Heart right ventricle (tissue), 16 donors: ENCODE data around the gene OTOGL. TPM values are rescaled to one million over a fixed set of nuclear protein-coding genes. Genes with fewer than 3 reads are reported as not detected.

Experiments
- ATAC-seq, 8 donors: fragments of 200-7000 bp; cut with Tn5 transposase; one replicate each; pipeline ENCODE4 v1.9.1; 2020; ENCODE audit warnings: mild to moderate bottlenecking in 8 of 8, moderate library complexity in 8 of 8, moderate number of reproducible peaks in 1 of 8
- DNase-seq, 2 donors: peaks; one replicate each; pipeline ENCODE4 v3.0.0-alpha.2; 2020
- H3K27ac ChIP-seq, 10 donors: fragments of 200-600 bp; sonication (generic) in 2 of 10; one replicate each; pipeline versions ENCODE4 v1.5.0 to v1.8.0; 2020 to 2022; ENCODE audit warnings: mild to moderate bottlenecking in 3 of 10
- H3K27me3 ChIP-seq, 7 donors: fragments of 200-600 bp; one replicate each; pipeline ENCODE4 v1.8.0; 2021 to 2022; ENCODE audit warnings: mild to moderate bottlenecking in 2 of 7
- H3K36me3 ChIP-seq, 9 donors: fragments of 200-600 bp; sonication (generic) in 1 of 9; one replicate each; pipeline versions ENCODE4 v1.5.0 to v1.8.0; 2020 to 2022; ENCODE audit warnings: mild to moderate bottlenecking in 2 of 9
- H3K4me1 ChIP-seq, 9 donors: fragments of 200-600 bp; sonication (generic) in 1 of 9; one replicate each; pipeline versions ENCODE4 v1.5.0 to v1.8.0; 2020 to 2022; ENCODE audit warnings: mild to moderate bottlenecking in 4 of 9
- H3K4me3 ChIP-seq, 10 donors: fragments of 200-600 bp; sonication (generic) in 2 of 10; one replicate each; pipeline versions ENCODE4 v1.5.0 to v1.8.0; 2020 to 2022; ENCODE audit warnings: mild to moderate bottlenecking in 7 of 10, moderate library complexity in 2 of 10
- H3K9me3 ChIP-seq, 11 donors: fragments of 200-600 bp in 10 of 11; sonication (generic) in 2 of 11; one replicate each; pipeline versions ENCODE4 v1.5.0 to v1.8.0; 2013 to 2022; ENCODE audit warnings: mild to moderate bottlenecking in 2 of 11, control low read depth in 1 of 11, moderate library complexity in 1 of 11
- CTCF ChIP-seq, 9 donors: fragments of 200-600 bp; sonication (generic) in 2 of 9; IDR thresholded peaks; one replicate each; pipeline versions ENCODE4 v1.5.0 to v1.8.0; 2021 to 2022; ENCODE audit warnings: antibody characterized with exemption in 9 of 9, mild to moderate bottlenecking in 5 of 9, moderate library complexity in 1 of 9
- WGBS, 2 donors: extraction: QIAGEN DNeasy Blood & Tissue Kit; methylation state at CpG; one replicate each; pipeline ENCODE4 v1.1.7; 2013; ENCODE audit warnings: inconsistent platforms in 1 of 2; 5-methylcytosine and 5-hydroxymethylcytosine counted together
- intact Hi-C, 10 donors: fragments of 100-400 bp; cut with DNase I; formaldehyde crosslinking; loops; one replicate each; pipeline versions ENCODE4 v1.11.1 to v1.14.2; 2022
- polyA plus RNA-seq, 2 donors: library from polyadenylated mRNA; stranded (reverse); fragments of 200-250 nt; gene quantifications; one replicate each; pipeline ENCODE4 v1.2.3, GENCODE V29; 2013
- total RNA-seq, 10 donors: library from RNA; stranded (reverse); fragmentation: NEBNext Ultra II Directional in 3 of 10; extraction: Animal tissue kit (Norgen Biotek cat#: 25700) in 3 of 10; gene quantifications; one replicate each; pipeline versions ENCODE4 v1.2.1 to v1.2.4, GENCODE V29; 2021 to 2023
- donor health status: Arrhythmogenic right ventricular cardiomyopathy.
- donor health status: ischemic (EF 13 %, LVEDD 7.1; RV severe dilation, severe dysfunction).
- donor health status: healthy with polysubstance abuse.
- donor health status: DM: no; HTN: yes; CAD: no.
- donor health status: DM: no; HTN: no; CAD: no.
- donor health status: ischemic (EF 25% LVEDD 6.9; RV normal size, moderate dysfunction).
- donor health status: ischemic (EF 25% LVEDD 5.7; RV mildly dilated, moderate dysfunction).
- donor health status: healthy.
- donor health status: DM: yes; HTN: yes; CAD: no.
- donor health status: Ischemic cardiomyopathy.
- donor health status: ischemic (EF 35%, LVEDD 5.7; RV mildly dilated, moderate dysfunction).
- donor health status: nonischemic (EF 11% LVEDD 7.7; RV severe dilation, severe dysfunction).
- donor health status: DM: yes; HTN: yes; CAD: no.
- donor health status: PGD.
- donor health status: ischemic (EF 29% LVEDD 5.4; RV normal size, mild dysfunction).
- donor health status: nonischemic (EF 23%, LVEDD 6.1; RV moderate dilation, normal function).

Gene OTOGL
- total and polyA plus RNA-seq, 12 donors: 0.04 to 1.4 (median 0.24) TPM

DNA sequence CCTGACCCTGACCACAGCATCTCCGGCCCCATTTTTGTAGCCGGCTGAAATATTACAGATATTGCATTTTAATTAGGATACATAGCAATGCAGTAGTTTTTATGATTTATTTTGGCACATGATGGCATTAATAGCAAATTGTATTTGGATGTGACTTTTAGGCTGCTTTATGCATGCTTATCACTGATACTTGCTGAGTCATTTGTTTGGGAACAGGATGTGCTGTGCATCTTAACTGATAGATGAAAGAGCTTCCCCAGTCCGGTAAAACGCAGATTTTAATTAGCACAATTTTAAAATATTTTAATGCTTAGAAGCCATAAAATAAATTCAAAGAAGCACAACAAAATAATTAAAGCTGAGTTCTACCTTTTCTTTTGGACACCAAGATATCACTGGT is 90.7 kb downstream of the OTOGL start:
- ATAC-seq: no peak
- Histone ChIP-seq H3K36me3 (no peaks in the 10 kb centered on the region), H3K4me1 (peaks cover 2 to 43% (median 27%) of the 10 kb centered on the region in 9 donors), H3K27ac (no peak overlapping the region), H3K27me3 (no peaks in the 10 kb centered on the region), H3K9me3 (no peaks in the 10 kb centered on the region), H3K4me3 (no peak overlapping the region)
- no peak for DNase-seq
- intact Hi-C loops: loop anchor here in 3 of 10 donors (5.0 kb wide), 3 partner anchors 77 to 638 kb away; no protein-coding TSS in a partner anchor
- TF ChIP-seq CTCF (IDR thresholded peaks at IDR 0.05): no peak
- 69 to 78% methylated on average over 4 of the region's 4 CpGs for WGBS, 2 donors

DNA sequence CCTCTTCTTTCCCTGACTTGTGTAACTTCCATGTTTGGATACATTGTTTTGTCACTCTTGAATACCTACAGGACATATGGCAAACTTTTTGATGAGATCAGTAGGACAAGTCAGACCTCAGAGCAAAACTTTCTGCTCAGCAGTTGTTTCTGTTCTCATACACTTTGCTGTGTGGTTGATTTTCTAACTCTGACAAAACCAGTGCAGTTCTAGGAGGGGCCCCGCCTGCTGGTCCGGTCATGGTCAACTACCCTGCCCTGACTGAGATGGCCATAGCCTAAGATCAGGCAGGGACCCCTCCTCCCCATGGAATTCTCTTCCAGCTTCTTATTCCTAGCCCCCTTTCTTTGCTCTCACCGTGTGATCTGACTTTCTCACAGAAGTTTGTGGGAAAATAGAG is 92.8 kb downstream of the OTOGL start:
- intact Hi-C loops: loop anchor here in 3 of 10 donors (5.0 kb wide), 3 partner anchors 75 to 640 kb away; no protein-coding TSS in a partner anchor
- Histone ChIP-seq H3K9me3 (no peaks in the 10 kb centered on the region), H3K27me3 (no peaks in the 10 kb centered on the region), H3K4me3 (no peak overlapping the region), H3K36me3 (no peaks in the 10 kb centered on the region), H3K4me1 (peaks cover 2 to 35% (median 16%) of the 10 kb centered on the region in 9 donors), H3K27ac (no peak overlapping the region)
- TF ChIP-seq CTCF (IDR thresholded peaks at IDR 0.05): no peak
- 81 to 82% methylated on average over 3 of the region's 3 CpGs for WGBS, 2 donors
- ATAC-seq (no peak), DNase-seq (no peak)

- peak in 1 of 2 donors; percentile 9 for DNase-seq
- intact Hi-C loops: loop anchor here in 5 of 10 donors (2.0 to 5.0 kb wide), 5 partner anchors 73 to 642 kb away; no protein-coding TSS in a partner anchor
- Histone ChIP-seq H3K27ac (peak overlapping the region in 2 of 10 donors; percentile 9 to 23), H3K36me3 (no peaks in the 10 kb centered on the region), H3K9me3 (no peaks in the 10 kb centered on the region), H3K4me3 (no peak overlapping the region), H3K27me3 (no peaks in the 10 kb centered on the region), H3K4me1 (peaks cover 0 to 17% (median 0%) of the 10 kb centered on the region in 9 donors)
- ATAC-seq: peak in 4 of 8 donors; percentile 26 to 80 (median 41)
- TF ChIP-seq CTCF (IDR thresholded peaks at IDR 0.05): no peak
- WGBS, 2 donors: 47 to 58% methylated on average over 4 of the region's 4 CpGs
These were observed 94.5 kb downstream of the OTOGL start for GRCh38 chr12:80193865-80194264.

GRCh38 chr12:80195074-80195726 is 95.9 kb downstream of the OTOGL start:
- WGBS, 2 donors: 5 to 6% methylated on average over 1 of the region's 1 CpG
- ATAC-seq (peak in 5 of 8 donors; percentile 53 to 82 (median 68)), DNase-seq (peak in 1 of 2 donors; percentile 29)
- Histone ChIP-seq H3K27me3 (no peaks in the 10 kb centered on the region), H3K36me3 (no peaks in the 10 kb centered on the region), H3K27ac (no peak overlapping the region), H3K9me3 (no peaks in the 10 kb centered on the region), H3K4me1 (peaks cover 0 to 6% (median 0%) of the 10 kb centered on the region in 9 donors), H3K4me3 (no peak overlapping the region)
- peak; percentile 21 to 73 (median 53) for TF ChIP-seq CTCF (IDR thresholded peaks at IDR 0.05)
- intact Hi-C loops: loop anchor here in 6 of 10 donors (1.0 to 5.0 kb wide), 5 partner anchors 72 to 77 kb away; no protein-coding TSS in a partner anchor
